ENCODE results near the gene PCNP. TPM values are rescaled to one million over a fixed set of nuclear protein-coding genes. Genes with fewer than 3 reads are reported as not detected.

Gene PCNP
- total RNA-seq, 1 experiment from 2014 or later = 216 TPM

DNA sequence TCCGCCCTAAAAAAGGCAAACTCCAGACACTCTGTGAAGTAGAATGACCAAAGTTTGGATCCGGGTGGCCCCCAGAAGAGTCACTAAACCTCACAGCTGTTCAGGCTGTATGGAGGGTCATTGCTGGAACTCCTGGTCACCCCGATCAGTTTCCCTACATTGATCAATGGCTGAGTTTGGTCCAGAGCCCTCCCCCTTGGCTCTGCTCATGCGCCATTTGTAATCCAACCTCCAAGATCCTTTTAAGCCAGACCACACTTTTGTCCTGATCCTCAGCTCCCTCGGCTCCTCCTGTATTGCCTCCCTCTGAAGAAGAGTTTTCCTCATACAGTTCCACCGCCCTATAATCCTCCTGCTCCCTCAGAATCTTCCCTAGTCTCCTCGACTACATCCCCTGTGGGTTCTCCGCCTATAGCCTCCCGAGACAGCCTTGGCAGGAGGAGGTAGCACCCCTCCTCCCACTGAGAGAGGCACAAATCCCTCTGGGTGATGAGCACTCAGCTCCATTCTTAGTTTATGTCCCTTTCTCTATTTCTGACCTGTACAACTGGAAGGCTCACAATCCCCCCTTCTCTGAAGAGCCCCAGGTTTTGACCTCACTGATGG is 60.7 kb downstream of the PCNP start:
- WGBS (ENCODE audit: extremely low coverage, insufficient read length, low lambda C conversion rate) = no CpG with 5 or more reads among the region's 9 CpGs
- Histone ChIP-seq H4K20me1 (ENCODE audit: control insufficient read depth, insufficient read depth, insufficient read length) (no peaks in the 10 kb centered on the region), H2BK12ac (ENCODE audit: insufficient read length, low read depth, low read length) (no peak overlapping the region), H3T11ph (ENCODE audit: low read length) (no peak overlapping the region), H2AFZ (ENCODE audit: low read length) (no peak overlapping the region), H3K27me3 (ENCODE audit: insufficient read depth, low read length) (no peaks in the 10 kb centered on the region), H4K8ac (replicated peaks; ENCODE audit: insufficient read length, low read depth, low read length) (no peak overlapping the region), H3K4me2 (ENCODE audit: insufficient read depth, insufficient read length, low read length) (no peak overlapping the region), H3K9ac (ENCODE audit: extremely low read depth, insufficient read length, low read length) (no peak overlapping the region), H3K4me1 (ENCODE audit: insufficient read depth, low read length) (no peaks in the 10 kb centered on the region; the same call in 1 of the 2 replicates), H3K27ac (ENCODE audit: insufficient read length, low read depth, low read length) (no peak overlapping the region), H2BK15ac (ENCODE audit: low read depth, low read length) (no peak overlapping the region), H3K4ac (ENCODE audit: low read depth, low read length) (no peak overlapping the region), H3K79me1 (ENCODE audit: insufficient read depth, low read depth, low read length, poor library complexity, severe bottlenecking) (no peaks in the 10 kb centered on the region), H3K23me2 (ENCODE audit: insufficient read length, low read depth, low read length, poor library complexity, severe bottlenecking) (no peaks in the 10 kb centered on the region), H2BK120ac (ENCODE audit: low read depth, low read length, poor library complexity, severe bottlenecking) (no peak overlapping the region), H4K5ac (ENCODE audit: insufficient read length, low read depth, low read length) (no peak overlapping the region), H2AK5ac (ENCODE audit: insufficient read length, low read length) (no peak overlapping the region), H3K9me3 (ENCODE audit: control insufficient read depth, low read depth, low read length) (no peaks in the 10 kb centered on the region), H3K79me2 (ENCODE audit: insufficient read depth, low read length) (no peaks in the 10 kb centered on the region), H3K23ac (ENCODE audit: insufficient read length, low read depth, low read length) (no peak overlapping the region), H3K14ac (ENCODE audit: insufficient read depth, low read length) (no peak overlapping the region), H2BK5ac (ENCODE audit: insufficient read length, low read length) (no peak overlapping the region), H4K91ac (ENCODE audit: insufficient read length, low read depth, low read length) (no peak overlapping the region), H3K18ac (ENCODE audit: insufficient read length, low read depth, low read length) (no peak overlapping the region), H3K56ac (ENCODE audit: insufficient read length, low read depth, low read length) (no peak overlapping the region), H2BK20ac (ENCODE audit: low read depth, low read length, poor library complexity, severe bottlenecking) (no peak overlapping the region)
- H3K4me3 Mint-ChIP-seq = no peak overlapping the region
- no peaks in the 10 kb centered on the region for H3K9me3 Mint-ChIP-seq
- H3K27me3 Mint-ChIP-seq (ENCODE audit: low read depth) = no peaks in the 10 kb centered on the region; the same call in none of the 2 replicates
- H3K4me1 Mint-ChIP-seq = peaks cover 23 to 38% of the 10 kb centered on the region in 2 experiments
- DNase-seq = no peak
- no peaks in the 10 kb centered on the region for H3K36me3 Mint-ChIP-seq (ENCODE audit: insufficient read depth in 1 of 3, low read depth in 3 of 3)
- TF ChIP-seq, protein P1, sequence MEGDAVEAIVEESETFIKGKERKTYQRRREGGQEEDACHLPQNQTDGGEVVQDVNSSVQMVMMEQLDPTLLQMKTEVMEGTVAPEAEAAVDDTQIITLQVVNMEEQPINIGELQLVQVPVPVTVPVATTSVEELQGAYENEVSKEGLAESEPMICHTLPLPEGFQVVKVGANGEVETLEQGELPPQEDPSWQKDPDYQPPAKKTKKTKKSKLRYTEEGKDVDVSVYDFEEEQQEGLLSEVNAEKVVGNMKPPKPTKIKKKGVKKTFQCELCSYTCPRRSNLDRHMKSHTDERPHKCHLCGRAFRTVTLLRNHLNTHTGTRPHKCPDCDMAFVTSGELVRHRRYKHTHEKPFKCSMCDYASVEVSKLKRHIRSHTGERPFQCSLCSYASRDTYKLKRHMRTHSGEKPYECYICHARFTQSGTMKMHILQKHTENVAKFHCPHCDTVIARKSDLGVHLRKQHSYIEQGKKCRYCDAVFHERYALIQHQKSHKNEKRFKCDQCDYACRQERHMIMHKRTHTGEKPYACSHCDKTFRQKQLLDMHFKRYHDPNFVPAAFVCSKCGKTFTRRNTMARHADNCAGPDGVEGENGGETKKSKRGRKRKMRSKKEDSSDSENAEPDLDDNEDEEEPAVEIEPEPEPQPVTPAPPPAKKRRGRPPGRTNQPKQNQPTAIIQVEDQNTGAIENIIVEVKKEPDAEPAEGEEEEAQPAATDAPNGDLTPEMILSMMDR (conservative IDR thresholded peaks at IDR 0.05) = no peak
- peak overlapping the region in 1 of 3 experiments; percentile 68; a peak in 1 of 7 replicates for H3K27ac Mint-ChIP-seq

All from H9 (cell line).